Measurements from ENCODE around the gene AGPAT4. TPM values are rescaled to one million over a fixed set of nuclear protein-coding genes. Genes with fewer than 3 reads are reported as not detected.
A peak's percentile ranks its signal among the peaks of the same experiment; 100 is the strongest.

The AGPAT4 gene
- total and polyA plus RNA-seq, 2 of the 13 experiments (the other 11 are each of a cell fraction or from before 2014, with no cell fraction given): 0.07 to 0.13 TPM

- TF ChIP-seq PAWR (CRISPR knock-in tag; IDR thresholded peaks at IDR 0.05; ENCODE audit: borderline replicate concordance): no peak
- no peak for TF ChIP-seq ZNF496 (CRISPR knock-in tag; IDR thresholded peaks at IDR 0.05; ENCODE audit: insufficient replicate concordance)
- TF ChIP-seq GATAD2A (CRISPR knock-in tag; IDR thresholded peaks at IDR 0.05): 0 out of 2 replicates have a peak, but pooled peaks have one; percentile 32
- TF ChIP-seq NR2F1 (CRISPR knock-in tag; IDR thresholded peaks at IDR 0.05): no peak
- TF ChIP-seq ZBTB21 (CRISPR knock-in tag; IDR thresholded peaks at IDR 0.05): no peak
- TF ChIP-seq, protein P1, sequence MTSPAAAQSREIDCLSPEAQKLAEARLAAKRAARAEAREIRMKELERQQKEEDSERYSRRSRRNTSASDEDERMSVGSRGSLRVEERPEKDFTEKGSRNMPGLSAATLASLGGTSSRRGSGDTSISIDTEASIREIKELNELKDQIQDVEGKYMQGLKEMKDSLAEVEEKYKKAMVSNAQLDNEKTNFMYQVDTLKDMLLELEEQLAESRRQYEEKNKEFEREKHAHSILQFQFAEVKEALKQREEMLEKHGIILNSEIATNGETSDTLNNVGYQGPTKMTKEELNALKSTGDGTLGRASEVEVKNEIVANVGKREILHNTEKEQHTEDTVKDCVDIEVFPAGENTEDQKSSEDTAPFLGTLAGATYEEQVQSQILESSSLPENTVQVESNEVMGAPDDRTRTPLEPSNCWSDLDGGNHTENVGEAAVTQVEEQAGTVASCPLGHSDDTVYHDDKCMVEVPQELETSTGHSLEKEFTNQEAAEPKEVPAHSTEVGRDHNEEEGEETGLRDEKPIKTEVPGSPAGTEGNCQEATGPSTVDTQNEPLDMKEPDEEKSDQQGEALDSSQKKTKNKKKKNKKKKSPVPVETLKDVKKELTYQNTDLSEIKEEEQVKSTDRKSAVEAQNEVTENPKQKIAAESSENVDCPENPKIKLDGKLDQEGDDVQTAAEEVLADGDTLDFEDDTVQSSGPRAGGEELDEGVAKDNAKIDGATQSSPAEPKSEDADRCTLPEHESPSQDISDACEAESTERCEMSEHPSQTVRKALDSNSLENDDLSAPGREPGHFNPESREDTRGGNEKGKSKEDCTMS (CRISPR knock-in tag; conservative IDR thresholded peaks at IDR 0.05): no peak
- TF ChIP-seq SSRP1 (CRISPR knock-in tag; IDR thresholded peaks at IDR 0.05): no peak
- no peak for TF ChIP-seq ERF (CRISPR knock-in tag; IDR thresholded peaks at IDR 0.05)
- TF ChIP-seq TCF7 (IDR thresholded peaks at IDR 0.05; ENCODE audit: low read depth): no peak
- TF ChIP-seq, protein P2, sequence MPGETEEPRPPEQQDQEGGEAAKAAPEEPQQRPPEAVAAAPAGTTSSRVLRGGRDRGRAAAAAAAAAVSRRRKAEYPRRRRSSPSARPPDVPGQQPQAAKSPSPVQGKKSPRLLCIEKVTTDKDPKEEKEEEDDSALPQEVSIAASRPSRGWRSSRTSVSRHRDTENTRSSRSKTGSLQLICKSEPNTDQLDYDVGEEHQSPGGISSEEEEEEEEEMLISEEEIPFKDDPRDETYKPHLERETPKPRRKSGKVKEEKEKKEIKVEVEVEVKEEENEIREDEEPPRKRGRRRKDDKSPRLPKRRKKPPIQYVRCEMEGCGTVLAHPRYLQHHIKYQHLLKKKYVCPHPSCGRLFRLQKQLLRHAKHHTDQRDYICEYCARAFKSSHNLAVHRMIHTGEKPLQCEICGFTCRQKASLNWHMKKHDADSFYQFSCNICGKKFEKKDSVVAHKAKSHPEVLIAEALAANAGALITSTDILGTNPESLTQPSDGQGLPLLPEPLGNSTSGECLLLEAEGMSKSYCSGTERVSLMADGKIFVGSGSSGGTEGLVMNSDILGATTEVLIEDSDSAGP (CRISPR knock-in tag; IDR thresholded peaks at IDR 0.05; ENCODE audit: borderline replicate concordance): no peak
- no peak for TF ChIP-seq ZNF407 (CRISPR knock-in tag; IDR thresholded peaks at IDR 0.05; ENCODE audit: not compliant biosample characterization)
- no peak for TF ChIP-seq SP4 (CRISPR knock-in tag; IDR thresholded peaks at IDR 0.05)
- no peak for TF ChIP-seq ARNT2 (CRISPR knock-in tag; IDR thresholded peaks at IDR 0.05; ENCODE audit: low read depth)
- TF ChIP-seq, protein P3, sequence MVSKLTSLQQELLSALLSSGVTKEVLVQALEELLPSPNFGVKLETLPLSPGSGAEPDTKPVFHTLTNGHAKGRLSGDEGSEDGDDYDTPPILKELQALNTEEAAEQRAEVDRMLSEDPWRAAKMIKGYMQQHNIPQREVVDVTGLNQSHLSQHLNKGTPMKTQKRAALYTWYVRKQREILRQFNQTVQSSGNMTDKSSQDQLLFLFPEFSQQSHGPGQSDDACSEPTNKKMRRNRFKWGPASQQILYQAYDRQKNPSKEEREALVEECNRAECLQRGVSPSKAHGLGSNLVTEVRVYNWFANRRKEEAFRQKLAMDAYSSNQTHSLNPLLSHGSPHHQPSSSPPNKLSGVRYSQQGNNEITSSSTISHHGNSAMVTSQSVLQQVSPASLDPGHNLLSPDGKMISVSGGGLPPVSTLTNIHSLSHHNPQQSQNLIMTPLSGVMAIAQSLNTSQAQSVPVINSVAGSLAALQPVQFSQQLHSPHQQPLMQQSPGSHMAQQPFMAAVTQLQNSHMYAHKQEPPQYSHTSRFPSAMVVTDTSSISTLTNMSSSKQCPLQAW (CRISPR knock-in tag; IDR thresholded peaks at IDR 0.05): peak; percentile 41; the same call in 1 of the 2 replicates
- TF ChIP-seq ZNF792 (CRISPR knock-in tag; IDR thresholded peaks at IDR 0.05): no peak
Measured at GRCh38 chr6:161135695-161136591, 137.9 kb downstream of the AGPAT4 start (continued).

Measured in HepG2 (cell line).